Measurements from ENCODE around the gene ZACN. TPM values are rescaled to one million over a fixed set of nuclear protein-coding genes. Genes with fewer than 3 reads are reported as not detected.

ZACN gene
- total RNA-seq, 1 donor = not detected

DNA sequence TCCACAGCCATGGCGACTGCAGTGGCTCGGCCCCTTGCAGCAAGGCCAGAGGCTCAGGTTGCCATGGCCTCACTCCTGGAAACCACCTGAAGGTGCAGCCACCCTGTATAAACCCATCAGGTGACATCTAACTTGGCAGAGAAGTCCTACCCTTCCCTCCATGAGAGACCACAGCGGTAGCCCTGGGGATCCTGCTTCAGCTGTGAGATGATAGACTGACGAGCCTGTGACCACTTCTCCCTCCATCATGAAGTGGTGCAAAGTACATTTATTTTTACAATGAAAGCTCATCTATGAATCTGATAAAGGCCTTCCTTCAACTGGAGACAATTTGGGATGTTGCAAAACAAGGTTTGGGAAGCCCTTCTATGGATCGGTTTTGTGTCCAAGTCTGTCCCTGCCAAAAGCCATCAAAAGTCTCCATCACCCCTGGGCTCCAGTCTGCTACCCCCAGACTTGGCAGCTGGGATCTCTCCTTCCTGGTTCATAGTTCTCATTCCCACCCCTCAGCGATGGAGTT, 1.8 kb downstream of the ZACN start:
- DNase-seq (ENCODE audit: low read depth in 2 of 3, low spot score in 2 of 3) = no peak

GRCh38 chr17:76081295-76082210, 2.6 kb downstream of the ZACN start:
- no peak for DNase-seq (ENCODE audit: low read depth in 2 of 3, low spot score in 2 of 3)

- no peak for DNase-seq (ENCODE audit: low read depth in 2 of 3, low spot score in 2 of 3)
Measured at GRCh38 chr17:76082326-76083251, 3.6 kb downstream of the ZACN start.

DNA sequence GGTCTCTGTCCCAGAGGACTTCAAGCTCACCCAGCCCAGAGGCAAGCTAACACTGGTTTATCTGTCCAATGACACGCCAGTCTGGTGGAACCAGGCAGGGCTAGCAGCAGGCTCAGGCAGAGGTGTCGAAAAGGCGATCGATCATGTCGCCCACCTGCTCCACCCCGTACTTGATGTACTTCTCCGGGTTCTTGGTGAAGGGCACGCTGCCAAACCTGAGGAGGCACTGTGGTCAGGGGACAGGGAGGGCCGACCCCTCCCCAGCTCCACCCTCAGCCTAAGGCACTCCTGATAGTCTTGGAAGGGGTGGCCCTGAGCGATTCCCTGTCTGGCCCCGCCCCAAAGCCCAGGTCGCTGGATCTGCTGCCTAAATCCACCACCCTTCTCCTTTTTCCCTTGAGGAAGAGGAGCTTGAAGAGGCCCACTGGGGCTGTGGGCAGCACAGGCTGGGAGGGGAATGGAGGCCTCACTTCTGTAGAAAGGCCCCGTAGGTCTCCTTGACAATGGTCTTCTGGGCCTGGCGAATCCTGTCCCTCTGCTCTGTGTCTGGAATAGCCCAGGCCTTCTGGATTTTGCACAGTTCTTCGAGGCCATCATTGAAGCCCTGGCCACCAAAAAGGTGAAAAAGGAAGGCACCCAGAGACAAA, 4.7 kb downstream of the ZACN start:
- DNase-seq (ENCODE audit: low read depth in 2 of 3, low spot score in 2 of 3) = no peak

DNA sequence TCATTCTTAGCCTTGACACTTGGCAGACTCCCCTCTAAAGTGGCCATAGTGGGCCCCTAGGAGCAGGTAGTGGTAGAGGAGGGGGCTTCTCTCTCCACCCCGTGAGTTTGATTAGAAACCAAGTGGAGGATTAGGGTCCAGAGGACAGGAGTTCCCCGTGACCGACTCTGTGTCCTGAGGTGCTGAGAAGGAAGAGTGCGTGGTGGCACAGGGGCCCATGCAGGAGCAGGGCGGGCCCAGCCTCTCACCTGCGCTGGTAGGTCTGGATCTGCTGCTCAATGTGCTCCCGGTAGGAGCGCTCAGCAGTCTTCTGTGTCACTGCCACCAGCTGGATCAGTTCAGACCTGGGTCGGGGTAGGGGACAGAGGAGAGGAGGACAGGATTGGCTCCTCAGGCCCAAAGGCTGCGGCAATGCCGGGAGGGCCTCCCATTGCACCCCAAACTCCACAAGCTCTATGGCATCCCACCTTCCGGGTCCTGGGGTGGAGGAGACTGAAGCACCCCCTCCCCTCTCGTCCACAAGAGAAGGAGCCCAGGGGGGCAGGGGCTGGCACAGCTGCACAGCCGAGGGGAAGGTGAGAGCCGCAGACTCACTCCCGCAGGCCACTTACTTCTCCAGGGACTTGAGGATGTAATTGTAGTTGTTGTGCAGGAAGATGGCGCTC, 6.2 kb downstream of the ZACN start:
- no peak for DNase-seq (ENCODE audit: low read depth in 2 of 3, low spot score in 2 of 3)

DNA sequence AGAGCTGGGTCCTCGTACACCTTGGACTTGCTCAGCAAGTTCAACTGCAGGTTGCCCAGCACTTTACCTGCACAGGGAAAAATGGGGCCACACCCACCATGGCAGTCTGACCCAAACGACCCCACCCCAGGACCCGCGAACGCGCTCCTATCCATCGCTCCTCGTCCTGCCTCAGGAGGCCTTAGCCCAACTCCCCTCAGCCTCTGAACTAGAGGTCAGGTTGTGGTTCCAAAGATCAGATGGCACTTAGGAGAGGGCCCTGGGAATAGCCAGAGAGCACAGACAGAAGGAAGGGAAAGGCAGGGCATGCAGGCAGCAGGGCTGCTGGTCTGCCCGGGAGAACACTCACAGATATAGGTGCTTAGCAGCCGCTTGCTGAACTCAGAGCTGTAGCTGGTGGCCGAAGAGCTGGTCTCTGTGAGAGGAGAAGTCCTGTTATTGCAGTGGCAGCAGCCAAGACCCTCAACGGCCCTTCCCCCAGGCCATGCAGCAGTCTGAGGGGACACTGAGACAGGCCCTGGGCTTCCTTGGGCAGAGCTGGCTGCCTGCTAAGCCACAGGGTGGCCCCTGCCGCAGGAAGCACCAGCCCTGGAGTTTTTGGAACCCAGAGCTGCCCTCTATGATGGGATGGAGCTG, 6.9 kb downstream of the ZACN start:
- DNase-seq (ENCODE audit: low read depth in 2 of 3, low spot score in 2 of 3) = no peak

DNA sequence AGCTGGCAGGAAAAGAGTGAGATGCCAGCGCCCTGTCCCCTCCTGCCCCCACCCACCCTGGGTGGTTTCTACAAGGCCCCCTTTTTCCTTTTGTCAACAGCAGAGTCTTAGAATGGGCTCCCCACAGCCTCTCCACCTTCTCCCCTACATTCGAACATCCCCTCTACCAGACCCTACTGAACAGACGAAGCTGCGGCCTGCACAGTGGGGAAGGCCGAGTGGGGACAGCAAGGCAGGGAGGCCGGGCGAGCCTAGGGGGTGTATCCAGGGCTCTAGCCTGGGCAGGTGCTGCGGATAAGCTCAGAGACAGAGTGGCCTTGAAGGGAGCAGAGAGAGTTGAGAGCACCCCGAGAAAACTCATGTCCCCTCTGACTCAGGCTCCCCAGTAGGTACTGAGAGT, 7.4 kb downstream of the ZACN start:
- DNase-seq (ENCODE audit: low read depth in 2 of 3, low spot score in 2 of 3) = no peak

DNA sequence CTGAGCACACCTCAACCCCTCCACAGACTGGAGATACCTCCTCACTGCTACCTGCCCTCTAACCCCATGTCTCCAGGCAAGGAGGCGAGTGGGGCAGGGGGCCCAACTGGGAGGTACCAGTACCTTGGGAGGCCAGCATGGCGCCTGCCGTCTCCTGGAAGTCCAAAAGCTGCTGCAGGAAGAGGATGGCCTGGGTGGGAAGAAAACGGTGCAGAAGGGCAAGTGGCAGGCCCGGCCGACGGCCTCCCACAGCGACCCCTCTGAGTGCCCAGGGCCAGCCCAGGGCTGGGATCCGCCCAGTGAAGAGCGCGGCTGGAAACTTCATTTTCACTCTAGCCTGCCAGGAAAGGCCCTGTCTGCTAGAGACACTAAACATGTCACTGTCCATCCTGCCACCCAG, 8.5 kb downstream of the ZACN start:
- no peak for DNase-seq (ENCODE audit: low read depth in 2 of 3, low spot score in 2 of 3)

- DNase-seq (ENCODE audit: low read depth in 2 of 3, low spot score in 2 of 3) = no peak
Measured at GRCh38 chr17:76088041-76088867, 9.3 kb downstream of the ZACN start.

GRCh38 chr17:76088868-76089576, 10.0 kb downstream of the ZACN start:
- DNase-seq (ENCODE audit: low read depth in 2 of 3, low spot score in 2 of 3) = no peak

- no peak for DNase-seq (ENCODE audit: low read depth in 2 of 3, low spot score in 2 of 3)
Measured at GRCh38 chr17:76089680-76090516, 10.9 kb downstream of the ZACN start.

- no peak for DNase-seq (ENCODE audit: low read depth in 2 of 3, low spot score in 2 of 3)
Measured at GRCh38 chr17:76090517-76091129, 11.6 kb downstream of the ZACN start.

GRCh38 chr17:76091526-76092286, 12.7 kb downstream of the ZACN start:
- DNase-seq (ENCODE audit: low read depth in 2 of 3, low spot score in 2 of 3) = no peak

DNA sequence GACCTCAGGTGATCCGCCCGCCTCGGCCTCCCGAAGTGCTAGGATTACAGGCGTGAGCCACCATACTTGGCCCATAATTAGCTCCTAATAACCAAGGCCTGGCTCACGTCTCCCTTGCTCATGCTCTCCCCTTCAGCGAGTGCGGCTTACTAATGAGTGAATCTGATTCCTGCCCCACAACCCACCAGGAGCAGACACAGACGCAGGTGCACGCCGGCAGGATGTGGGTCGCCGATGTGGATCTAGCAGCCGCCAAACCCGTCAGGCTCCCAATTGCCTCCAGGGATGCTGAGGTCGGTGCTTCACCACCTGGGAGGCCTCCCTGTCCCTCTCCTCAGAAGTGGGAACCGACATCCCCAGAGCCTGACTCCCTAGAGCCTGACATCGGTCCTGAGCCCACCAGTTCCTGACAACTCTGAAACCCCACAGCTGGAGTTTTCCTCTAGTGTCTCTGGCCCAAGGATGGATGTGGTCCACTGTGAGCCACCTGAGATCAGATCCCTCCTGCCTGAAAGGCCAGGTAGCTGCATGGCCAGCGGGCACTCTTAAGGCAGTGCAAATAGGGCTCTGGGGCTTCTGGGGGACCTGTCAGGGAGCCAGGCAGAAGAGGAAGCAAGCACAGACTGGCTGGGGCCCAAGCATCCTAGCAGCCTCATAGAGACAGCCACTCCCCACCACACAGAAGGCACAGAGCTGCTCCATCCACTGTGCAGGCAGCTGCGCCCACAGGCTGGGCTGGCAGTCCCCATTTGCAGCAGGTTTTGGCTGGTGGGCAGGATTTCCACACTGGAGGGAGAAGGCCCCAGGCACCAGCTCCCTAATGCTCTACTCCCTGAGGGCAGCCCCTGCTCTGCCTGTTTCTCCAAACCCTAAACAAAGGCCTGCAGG, 13.8 kb downstream of the ZACN start:
- no peak for DNase-seq (ENCODE audit: low read depth in 2 of 3, low spot score in 2 of 3)

- DNase-seq (ENCODE audit: low read depth in 2 of 3, low spot score in 2 of 3) = no peak
Measured at GRCh38 chr17:76094046-76094445, 15.1 kb downstream of the ZACN start.

Measured in hematopoietic multipotent progenitor cell (in vitro differentiated cells).